HL-60 (cell line): ENCODE measurements around the gene SLC22A23.

Source experiments
- DNase-seq, 2 experiments: peaks; one replicate each; pipeline ENCODE4 v3.0.0-alpha.2; 2010 to 2020; ENCODE audit warnings: low read depth in 1 of 2, low spot score in 1 of 2
- H3K27ac ChIP-seq: fragments of 250-450 bp; sonication (Bioruptor Pico); replicated peaks from 2 replicates; pipeline ENCODE4 v1.5.1; 2020; ENCODE audit warnings: mild to moderate bottlenecking, moderate library complexity
- H3K27me3 ChIP-seq: fragments of 250-450 bp; sonication (Bioruptor Pico); 2 replicates; pipeline ENCODE4 v1.5.1; 2021; ENCODE audit warnings: mild to moderate bottlenecking, moderate library complexity; ENCODE audit not compliant: insufficient read depth, poor library complexity, severe bottlenecking
- H3K4me3 ChIP-seq: replicated peaks from 2 replicates; pipeline ENCODE4 v1.5.1; 2011; ENCODE audit warnings: mild to moderate bottlenecking, control low read depth, low read length; ENCODE audit not compliant: insufficient read depth
- CTCF ChIP-seq: IDR thresholded peaks from one replicate; pipeline ENCODE4 v1.5.1; 2011; ENCODE audit warnings: low read length, control low read depth, inconsistent platforms; ENCODE audit not compliant: insufficient read depth
- GABPA ChIP-seq: IDR thresholded peaks from 2 replicates; pipeline ENCODE4 v1.6.1; 2012; ENCODE audit warnings: low read depth
- POLR2AphosphoS5 ChIP-seq: IDR thresholded peaks from 2 replicates; pipeline ENCODE4 v1.6.1; 2012; ENCODE audit warnings: low read depth
- SPI1 ChIP-seq: IDR thresholded peaks from 2 replicates; pipeline ENCODE4 v1.6.1; 2012; ENCODE audit warnings: low read depth, mild to moderate bottlenecking, borderline replicate concordance
- TF ChIP-seq, protein P1 (sequence below): IDR thresholded peaks from 2 replicates; pipeline ENCODE4 v1.6.1; 2012; ENCODE audit warnings: low read depth; ENCODE audit not compliant: insufficient replicate concordance

The SLC22A23 gene

DNA sequence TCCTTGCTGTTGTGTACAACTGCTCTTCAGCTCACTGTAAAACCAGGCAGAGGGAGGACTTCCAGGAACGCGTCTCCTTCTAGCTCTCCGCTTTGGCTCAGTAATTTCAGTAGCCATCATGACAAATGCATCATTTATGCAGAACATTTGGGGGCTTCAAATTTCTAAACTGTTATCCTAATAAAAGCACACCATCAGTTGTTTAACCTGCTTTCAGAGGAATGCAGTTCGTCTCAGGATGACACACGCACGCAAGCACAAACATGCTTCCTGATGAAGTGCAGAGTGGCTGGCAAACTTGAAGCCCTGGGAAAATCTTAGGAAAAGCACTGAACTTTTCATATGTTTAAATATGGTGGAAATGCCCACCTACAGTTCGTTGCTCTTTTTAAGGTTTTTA lies 24.4 kb downstream of the SLC22A23 start:
- TF ChIP-seq SPI1 = no peak
- TF ChIP-seq GABPA = no peak
- no peak for TF ChIP-seq POLR2AphosphoS5
- no peak for TF ChIP-seq CTCF
- TF ChIP-seq, protein P1, sequence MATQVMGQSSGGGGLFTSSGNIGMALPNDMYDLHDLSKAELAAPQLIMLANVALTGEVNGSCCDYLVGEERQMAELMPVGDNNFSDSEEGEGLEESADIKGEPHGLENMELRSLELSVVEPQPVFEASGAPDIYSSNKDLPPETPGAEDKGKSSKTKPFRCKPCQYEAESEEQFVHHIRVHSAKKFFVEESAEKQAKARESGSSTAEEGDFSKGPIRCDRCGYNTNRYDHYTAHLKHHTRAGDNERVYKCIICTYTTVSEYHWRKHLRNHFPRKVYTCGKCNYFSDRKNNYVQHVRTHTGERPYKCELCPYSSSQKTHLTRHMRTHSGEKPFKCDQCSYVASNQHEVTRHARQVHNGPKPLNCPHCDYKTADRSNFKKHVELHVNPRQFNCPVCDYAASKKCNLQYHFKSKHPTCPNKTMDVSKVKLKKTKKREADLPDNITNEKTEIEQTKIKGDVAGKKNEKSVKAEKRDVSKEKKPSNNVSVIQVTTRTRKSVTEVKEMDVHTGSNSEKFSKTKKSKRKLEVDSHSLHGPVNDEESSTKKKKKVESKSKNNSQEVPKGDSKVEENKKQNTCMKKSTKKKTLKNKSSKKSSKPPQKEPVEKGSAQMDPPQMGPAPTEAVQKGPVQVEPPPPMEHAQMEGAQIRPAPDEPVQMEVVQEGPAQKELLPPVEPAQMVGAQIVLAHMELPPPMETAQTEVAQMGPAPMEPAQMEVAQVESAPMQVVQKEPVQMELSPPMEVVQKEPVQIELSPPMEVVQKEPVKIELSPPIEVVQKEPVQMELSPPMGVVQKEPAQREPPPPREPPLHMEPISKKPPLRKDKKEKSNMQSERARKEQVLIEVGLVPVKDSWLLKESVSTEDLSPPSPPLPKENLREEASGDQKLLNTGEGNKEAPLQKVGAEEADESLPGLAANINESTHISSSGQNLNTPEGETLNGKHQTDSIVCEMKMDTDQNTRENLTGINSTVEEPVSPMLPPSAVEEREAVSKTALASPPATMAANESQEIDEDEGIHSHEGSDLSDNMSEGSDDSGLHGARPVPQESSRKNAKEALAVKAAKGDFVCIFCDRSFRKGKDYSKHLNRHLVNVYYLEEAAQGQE = no peak
- Histone ChIP-seq H3K27ac (no peak overlapping the region), H3K4me3 (no peak overlapping the region), H3K27me3 (peaks cover 3% of the 10 kb centered on the region)
- DNase-seq = no peak

- Histone ChIP-seq H3K27ac (no peak overlapping the region), H3K27me3 (peaks cover 3% of the 10 kb centered on the region), H3K4me3 (no peak overlapping the region)
- TF ChIP-seq POLR2AphosphoS5 (no peak), CTCF (no peak), GABPA (no peak), SPI1 (no peak)
- TF ChIP-seq, protein P1 = no peak
- DNase-seq = no peak
These were observed 24.9 kb downstream of the SLC22A23 start for GRCh38 chr6:3431994-3432393.

DNA sequence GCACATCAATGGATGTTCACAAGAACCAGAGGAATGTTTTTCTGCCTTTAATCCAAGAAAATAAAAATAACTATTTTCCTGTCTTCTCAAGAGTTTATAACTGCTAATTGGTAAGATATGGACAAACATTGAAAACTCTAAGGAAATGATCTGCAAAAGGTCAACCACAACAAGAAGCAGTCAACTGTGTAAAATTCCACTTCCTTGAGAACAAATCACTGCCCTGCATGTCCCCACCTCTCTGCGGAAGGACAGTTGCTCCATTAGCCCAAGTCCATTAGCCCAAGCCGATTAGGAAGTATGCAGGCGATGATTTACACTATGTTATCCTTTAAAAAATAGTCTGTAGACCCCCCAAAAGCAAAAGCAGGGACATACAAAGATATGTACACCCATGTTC lies 27.6 kb downstream of the SLC22A23 start:
- TF ChIP-seq GABPA (no peak), CTCF (no peak), SPI1 (no peak)
- no peak overlapping the region for H3K27ac ChIP-seq
- H3K27me3 ChIP-seq = peaks cover 8% of the 10 kb centered on the region
- no peak overlapping the region for H3K4me3 ChIP-seq
- no peak for DNase-seq

DNA sequence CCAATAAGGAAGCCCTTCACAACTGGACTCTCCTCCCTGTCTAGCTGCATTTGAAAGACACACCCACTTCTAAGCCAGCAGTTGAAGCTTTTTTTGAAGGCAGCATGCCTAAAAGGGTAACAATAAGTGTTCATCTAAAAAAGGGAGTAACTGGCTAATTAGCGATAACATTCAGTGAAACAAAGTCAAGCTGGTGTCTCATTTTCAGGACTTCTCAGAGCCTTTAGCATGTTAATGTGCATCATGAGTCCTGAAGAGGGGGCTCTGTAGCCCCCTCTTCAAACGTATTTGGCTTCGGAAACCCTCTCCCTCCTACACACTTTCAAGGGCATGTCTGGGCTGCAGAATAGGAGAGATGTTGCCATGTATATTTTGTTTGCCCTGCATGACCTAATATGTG lies 28.1 kb downstream of the SLC22A23 start:
- TF ChIP-seq SPI1 (no peak), CTCF (no peak)
- H3K4me3 ChIP-seq = no peak overlapping the region
- H3K27ac ChIP-seq = no peak overlapping the region
- H3K27me3 ChIP-seq = peaks cover 8% of the 10 kb centered on the region
- DNase-seq = no peak
